ENCODE data around the gene ZHX3. TPM values are rescaled to one million over a fixed set of nuclear protein-coding genes. Genes with fewer than 3 reads are reported as not detected.

The ZHX3 gene
- total RNA-seq, 1 donor from 2014 or later: 14.5 TPM

DNA sequence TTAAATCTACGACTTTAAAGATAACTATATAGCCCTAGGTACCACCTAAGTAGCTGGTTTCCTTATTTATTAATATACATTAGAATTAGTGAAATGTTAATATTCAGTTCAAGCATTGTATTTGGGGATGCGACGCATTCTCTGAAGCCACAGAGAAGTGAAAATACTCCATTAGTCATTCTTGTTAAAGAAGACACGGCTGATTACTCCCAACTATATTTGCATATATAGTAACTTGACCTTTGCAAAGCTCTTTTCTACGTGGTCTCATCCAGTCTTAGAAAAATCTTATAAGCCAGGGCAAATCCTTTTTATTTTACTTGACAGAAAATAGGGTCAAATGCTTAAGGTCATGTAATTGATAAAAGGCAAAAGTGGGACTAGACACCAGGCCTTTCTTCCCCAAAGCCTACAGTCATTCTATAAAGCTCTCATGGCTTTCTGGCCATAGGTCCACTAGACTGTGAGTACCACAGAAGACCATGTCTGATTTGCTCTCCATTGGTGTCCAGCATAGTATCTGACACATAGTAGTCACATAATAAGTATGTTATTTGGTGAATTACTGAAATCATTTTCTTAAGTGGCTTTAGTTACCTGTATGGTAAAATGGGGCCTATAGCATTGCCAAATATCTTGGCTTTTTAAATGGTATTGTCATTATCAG lies 11.3 kb downstream of the ZHX3 start:
- Histone ChIP-seq H3K27me3 (ENCODE audit: control insufficient read depth, insufficient read depth, low read length) (no peaks in the 10 kb centered on the region), H3K36me3 (ENCODE audit: control insufficient read depth, insufficient read depth, low read length) (no peaks in the 10 kb centered on the region), H3K4me3 (ENCODE audit: low read depth, low read length) (no peak overlapping the region)
- FAIRE-seq (no peak), DNase-seq (ENCODE audit: low read depth) (no peak)
- TF ChIP-seq CTCF (IDR thresholded peaks at IDR 0.05; ENCODE audit: insufficient read depth, low read length, severe bottlenecking): no peak

- peak; percentile 15 for DNase-seq (ENCODE audit: low read depth)
Measured at GRCh38 chr20:41304424-41305079, 13.0 kb downstream of the ZHX3 start.

GRCh38 chr20:41304002-41304401 lies 13.5 kb downstream of the ZHX3 start:
- H3K36me3 ChIP-seq (ENCODE audit: control insufficient read depth, insufficient read depth, low read length): no peaks in the 10 kb centered on the region
- H3K4me3 ChIP-seq (ENCODE audit: low read depth, low read length): no peak overlapping the region
- TF ChIP-seq CTCF (IDR thresholded peaks at IDR 0.05; ENCODE audit: insufficient read depth, low read length, severe bottlenecking): no peak
- FAIRE-seq: no peak
- H3K27me3 ChIP-seq (ENCODE audit: control insufficient read depth, insufficient read depth, low read length): no peaks in the 10 kb centered on the region
- DNase-seq (ENCODE audit: low read depth): no peak

More at GRCh38 chr20:41304424-41305079, 13.0 kb downstream of the ZHX3 start:
- TF ChIP-seq CTCF (IDR thresholded peaks at IDR 0.05; ENCODE audit: insufficient read depth, low read length, severe bottlenecking): no peak
- Histone ChIP-seq H3K36me3 (ENCODE audit: control insufficient read depth, insufficient read depth, low read length) (no peaks in the 10 kb centered on the region), H3K4me3 (ENCODE audit: low read depth, low read length) (no peak overlapping the region), H3K27me3 (ENCODE audit: control insufficient read depth, insufficient read depth, low read length) (no peaks in the 10 kb centered on the region)
- no peak for FAIRE-seq

DNA sequence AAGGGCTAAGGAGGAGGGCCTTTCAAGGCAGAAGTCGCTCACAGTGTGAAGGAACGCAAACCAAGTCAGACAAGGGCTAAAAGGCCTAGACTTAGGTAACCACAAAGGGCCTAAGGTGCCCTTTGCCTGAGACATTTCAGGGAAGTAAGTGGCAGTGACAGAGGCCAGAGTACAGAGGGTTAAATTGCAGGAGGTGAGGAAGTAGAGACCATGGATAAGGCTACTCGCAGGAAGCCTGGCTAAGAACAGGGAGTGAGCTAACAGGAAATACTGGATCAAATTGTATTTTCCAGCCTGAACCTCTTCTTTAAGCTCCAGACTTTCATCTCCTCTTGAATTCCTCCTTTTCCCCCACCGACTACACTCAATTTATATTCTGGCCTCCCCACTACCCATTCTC lies 16.6 kb downstream of the ZHX3 start:
- FAIRE-seq: no peak
- H3K4me3 ChIP-seq (ENCODE audit: low read depth, low read length): no peak overlapping the region
- no peak for TF ChIP-seq CTCF (IDR thresholded peaks at IDR 0.05; ENCODE audit: insufficient read depth, low read length, severe bottlenecking)
- DNase-seq (ENCODE audit: low read depth): no peak
- no peaks in the 10 kb centered on the region for H3K27me3 ChIP-seq (ENCODE audit: control insufficient read depth, insufficient read depth, low read length)
- no peaks in the 10 kb centered on the region for H3K36me3 ChIP-seq (ENCODE audit: control insufficient read depth, insufficient read depth, low read length)

DNA sequence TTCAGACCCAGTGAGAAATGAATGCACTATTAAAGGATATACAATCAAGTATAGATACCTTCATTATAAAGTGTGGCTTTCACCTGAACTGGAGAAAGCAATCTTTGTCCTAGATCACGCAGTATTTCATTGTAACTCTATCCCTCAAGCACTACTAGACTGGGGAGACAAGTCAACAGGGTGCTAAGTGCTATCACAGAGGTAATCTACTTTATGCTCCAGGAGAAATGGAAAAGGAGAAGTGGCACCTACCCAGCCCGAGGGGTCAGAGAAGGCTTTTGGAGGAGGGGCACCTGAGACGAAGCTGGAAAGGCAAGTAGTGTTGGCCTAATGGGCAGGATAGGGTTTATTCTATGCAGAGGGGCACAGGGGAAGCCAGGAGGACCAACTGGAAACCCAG lies 17.1 kb downstream of the ZHX3 start:
- no peak for FAIRE-seq
- no peak overlapping the region for H3K4me3 ChIP-seq (ENCODE audit: low read depth, low read length)
- no peaks in the 10 kb centered on the region for H3K36me3 ChIP-seq (ENCODE audit: control insufficient read depth, insufficient read depth, low read length)
- DNase-seq (ENCODE audit: low read depth): no peak
- H3K27me3 ChIP-seq (ENCODE audit: control insufficient read depth, insufficient read depth, low read length): no peaks in the 10 kb centered on the region
- no peak for TF ChIP-seq CTCF (IDR thresholded peaks at IDR 0.05; ENCODE audit: insufficient read depth, low read length, severe bottlenecking)
